Parathyroid adenoma (tissue), 2 donors: ENCODE measurements around the gene RALGDS.

ENCODE experiments used
- H2AFZ ChIP-seq: fragments of 300-600 bp; sonication (generic); one replicate; pipeline ENCODE4 v1.7.0; 2017; ENCODE audit warnings: antibody characterized with exemption, mild to moderate bottlenecking
- H3K27ac ChIP-seq: fragments of 300-600 bp; sonication (generic); one replicate; pipeline ENCODE4 v1.7.0; 2017
- H3K27me3 ChIP-seq: fragments of 300-600 bp; sonication (generic); one replicate; pipeline ENCODE4 v1.7.0; 2017; ENCODE audit warnings: low read length; ENCODE audit not compliant: control insufficient read depth, insufficient read depth
- H3K36me3 ChIP-seq: fragments of 300-600 bp; sonication (generic); one replicate; pipeline ENCODE4 v1.7.0; 2017; ENCODE audit warnings: low read length; ENCODE audit not compliant: control insufficient read depth, insufficient read depth
- H3K4me1 ChIP-seq: fragments of 300-600 bp; sonication (generic); one replicate; pipeline ENCODE4 v1.7.0; 2017; ENCODE audit warnings: control low read depth
- H3K4me2 ChIP-seq: fragments of 300-600 bp; sonication (generic); one replicate; pipeline ENCODE4 v1.7.0; 2017; ENCODE audit warnings: low read length
- H3K4me3 ChIP-seq: fragments of 300-600 bp; sonication (generic); one replicate; pipeline ENCODE4 v1.7.0; 2017; ENCODE audit warnings: low read depth, low read length
- H3K79me2 ChIP-seq: fragments of 300-600 bp; sonication (generic); one replicate; pipeline ENCODE4 v1.7.0; 2017; ENCODE audit warnings: control low read depth
- H3K9ac ChIP-seq: fragments of 300-600 bp; sonication (generic); one replicate; pipeline ENCODE4 v1.7.0; 2017; ENCODE audit warnings: mild to moderate bottlenecking
- H3K9me3 ChIP-seq: fragments of 300-600 bp; sonication (generic); one replicate; pipeline ENCODE4 v1.7.0; 2017; ENCODE audit warnings: low read length; ENCODE audit not compliant: control insufficient read depth
- CTCF ChIP-seq: fragments of 300-600 bp; sonication (generic); IDR thresholded peaks from one replicate; pipeline ENCODE4 v1.7.0; 2017; ENCODE audit warnings: antibody characterized with exemption, mild to moderate bottlenecking
- donor health status: primary hyperparathyroidism.

The RALGDS gene

GRCh38 chr9:133109931-133110650, 10.9 kb downstream of the RALGDS start:
- Histone ChIP-seq H3K4me2 (no peak overlapping the region), H3K9ac (no peak overlapping the region), H3K36me3 (no peaks in the 10 kb centered on the region), H2AFZ (no peak overlapping the region), H3K4me3 (no peak overlapping the region), H3K27me3 (no peaks in the 10 kb centered on the region), H3K27ac (no peak overlapping the region), H3K4me1 (peaks cover 19% of the 10 kb centered on the region), H3K9me3 (no peaks in the 10 kb centered on the region), H3K79me2 (no peaks in the 10 kb centered on the region)
- no peak for TF ChIP-seq CTCF

- peaks cover 12% of the 10 kb centered on the region for H3K4me1 ChIP-seq
- H3K36me3 ChIP-seq = no peaks in the 10 kb centered on the region
- no peaks in the 10 kb centered on the region for H3K9me3 ChIP-seq
- no peaks in the 10 kb centered on the region for H3K79me2 ChIP-seq
- H3K4me2 ChIP-seq = no peak overlapping the region
- no peak overlapping the region for H3K27ac ChIP-seq
- TF ChIP-seq CTCF = no peak
- no peaks in the 10 kb centered on the region for H3K27me3 ChIP-seq
- no peak overlapping the region for H3K9ac ChIP-seq
- no peak overlapping the region for H2AFZ ChIP-seq
- H3K4me3 ChIP-seq = no peak overlapping the region
These were observed 12.0 kb downstream of the RALGDS start for GRCh38 chr9:133108794-133109641.

GRCh38 chr9:133107961-133108793, 12.9 kb downstream of the RALGDS start:
- Histone ChIP-seq H3K79me2 (no peaks in the 10 kb centered on the region), H3K9me3 (no peaks in the 10 kb centered on the region), H3K27me3 (no peaks in the 10 kb centered on the region), H3K4me3 (no peak overlapping the region), H3K27ac (no peak overlapping the region), H3K4me1 (peaks cover 4% of the 10 kb centered on the region), H3K4me2 (no peak overlapping the region), H3K36me3 (no peaks in the 10 kb centered on the region), H2AFZ (no peak overlapping the region), H3K9ac (no peak overlapping the region)
- no peak for TF ChIP-seq CTCF

DNA sequence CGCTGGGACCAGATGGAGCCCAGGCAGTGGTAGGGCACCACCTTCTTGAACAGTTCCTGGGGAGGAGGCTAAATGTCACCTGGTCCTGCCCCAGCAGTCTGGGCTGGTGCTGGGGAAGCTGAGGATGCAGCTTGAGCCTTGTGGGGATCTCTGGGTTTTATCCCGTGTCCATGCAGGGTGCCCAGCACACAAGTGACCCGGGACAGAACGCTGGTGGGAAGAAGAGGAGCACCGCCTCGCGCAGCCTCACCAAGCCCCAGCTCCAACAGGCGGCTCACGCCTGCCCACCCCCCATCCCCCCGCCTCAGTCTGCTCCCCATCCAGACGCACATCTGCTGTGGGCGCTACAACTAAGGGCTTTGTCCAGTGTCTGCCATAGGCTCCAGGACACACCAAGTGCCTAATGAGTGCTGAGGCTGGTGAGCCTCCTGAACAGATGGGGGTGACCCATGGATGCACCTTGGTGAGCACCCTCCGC, 13.8 kb downstream of the RALGDS start:
- Histone ChIP-seq H2AFZ (no peak overlapping the region), H3K79me2 (no peaks in the 10 kb centered on the region), H3K4me3 (no peak overlapping the region), H3K9me3 (no peaks in the 10 kb centered on the region), H3K27ac (no peak overlapping the region), H3K4me2 (no peak overlapping the region), H3K4me1 (no peaks in the 10 kb centered on the region), H3K36me3 (no peaks in the 10 kb centered on the region), H3K27me3 (no peaks in the 10 kb centered on the region), H3K9ac (no peak overlapping the region)
- TF ChIP-seq CTCF = no peak
